GM08714 (cell line): Measurements from ENCODE around the gene LTBP1.
"Not testable (repeated sequence)": the region's sequence is repeated elsewhere in the genome, so short reads cannot be mapped to it uniquely, and the experiment has no call there.

Experiments used
- H3K4me3 ChIP-seq: fragments of 200-500 bp; sonication (Bioruptor generic); 2 replicates; pipeline ENCODE4 v1.5.1; 2014; ENCODE audit warnings: mild to moderate bottlenecking, low read length, inconsistent platforms
- ZNF274 ChIP-seq: IDR thresholded peaks from 2 replicates; pipeline ENCODE4 v1.6.1; 2012; ENCODE audit warnings: mild to moderate bottlenecking, low read depth, low read length

Gene LTBP1

DNA sequence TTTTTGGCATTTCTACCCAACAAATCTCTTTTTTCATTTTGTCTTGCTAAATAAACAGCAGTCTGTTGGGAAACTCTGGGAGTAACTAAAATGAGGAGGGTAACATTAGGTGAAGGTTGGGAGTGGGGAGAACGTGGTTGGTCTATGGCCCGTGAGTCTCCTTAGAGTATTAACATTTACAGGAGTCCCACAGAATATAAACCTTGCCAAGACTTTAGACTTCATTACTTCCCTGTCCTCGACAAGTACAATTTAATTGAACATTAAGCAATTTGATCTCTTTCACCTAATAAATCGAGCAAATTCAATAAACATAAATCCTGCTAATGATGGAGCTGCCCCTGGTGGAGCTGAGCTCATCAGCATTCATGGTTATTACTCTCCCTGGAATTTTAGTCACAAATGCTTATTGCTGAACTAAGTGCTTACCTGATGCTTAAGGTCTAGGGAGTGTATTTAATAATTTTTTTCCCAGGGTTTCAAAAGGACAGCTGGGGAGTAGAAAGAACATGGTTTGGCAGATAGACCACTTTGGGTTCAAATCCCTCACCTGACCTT lies 434.6 kb downstream of the LTBP1 start:
- no peak for TF ChIP-seq ZNF274
- no peak overlapping the region for H3K4me3 ChIP-seq

DNA sequence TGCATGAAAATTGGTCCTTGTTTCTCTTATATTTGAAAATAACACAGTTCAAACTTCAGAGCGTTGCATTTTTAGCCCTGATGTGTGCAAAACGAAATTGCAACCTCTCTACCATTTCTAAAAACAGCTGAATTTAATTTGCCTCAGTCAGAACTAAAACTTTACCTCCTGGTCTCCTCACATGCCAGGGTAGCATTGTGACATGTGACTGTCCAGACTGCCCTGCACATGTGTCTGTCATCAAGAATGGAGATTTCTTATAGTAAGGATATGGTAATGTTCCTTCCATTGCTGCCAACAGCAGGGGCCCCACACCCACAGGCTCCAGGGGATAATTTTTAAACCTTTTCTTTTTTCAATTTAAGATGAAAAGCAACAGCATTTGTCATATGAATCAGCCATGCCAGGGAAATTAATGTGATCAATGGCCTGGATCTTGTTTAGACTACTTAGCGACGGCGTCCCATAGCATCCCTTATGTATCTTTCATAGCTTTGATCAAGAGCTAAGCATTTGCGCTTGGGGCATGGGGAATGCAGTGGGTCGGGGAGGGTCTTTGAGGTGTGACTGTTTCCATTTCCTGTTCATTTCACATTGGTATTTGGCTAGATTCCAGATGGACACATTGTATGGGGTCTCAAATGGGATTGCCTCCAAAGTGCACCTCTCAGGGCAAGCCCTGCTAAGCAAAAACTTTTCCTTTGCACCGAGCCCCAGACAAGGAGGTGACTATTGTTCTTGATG lies 437.3 kb downstream of the LTBP1 start:
- H3K4me3 ChIP-seq: no peak overlapping the region
- no peak for TF ChIP-seq ZNF274

DNA sequence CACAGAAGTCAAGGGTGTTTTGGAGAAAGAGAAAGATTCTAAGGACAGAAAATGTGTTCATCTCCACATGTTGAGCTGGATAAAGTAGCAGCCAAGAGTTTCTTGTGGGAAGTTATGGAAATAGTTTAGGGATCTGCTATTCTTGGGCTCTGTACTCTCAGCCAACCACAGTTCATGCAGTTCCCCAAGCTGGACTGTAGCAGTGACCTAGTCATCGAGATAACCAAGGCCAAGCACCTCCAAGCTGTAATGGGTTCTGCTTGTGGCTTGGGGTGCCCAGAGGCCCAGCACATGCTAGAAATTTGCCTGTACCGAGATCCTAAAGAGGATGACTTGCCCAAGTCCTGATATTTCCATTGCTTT lies 437.8 kb downstream of the LTBP1 start:
- no peak for TF ChIP-seq ZNF274
- no peak overlapping the region for H3K4me3 ChIP-seq

DNA sequence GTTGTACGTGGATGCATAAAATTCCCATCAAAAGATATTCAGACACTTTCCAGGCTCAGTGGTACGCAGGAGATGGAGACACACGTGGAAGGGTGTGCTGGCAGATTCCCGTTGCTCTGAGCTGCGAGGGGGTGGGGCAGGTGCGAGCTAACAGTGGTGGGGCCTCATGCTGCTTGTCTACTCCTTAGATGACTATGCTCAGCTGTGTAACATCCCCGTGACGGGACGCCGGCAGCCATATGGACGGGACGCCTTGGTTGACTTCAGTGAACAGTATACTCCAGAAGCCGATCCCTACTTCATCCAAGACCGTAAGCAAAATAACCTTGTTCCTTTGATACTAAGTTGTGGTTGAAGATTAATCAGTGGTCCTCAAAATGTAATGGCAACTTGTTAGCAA lies 442.2 kb downstream of the LTBP1 start:
- H3K4me3 ChIP-seq: no peak overlapping the region
- TF ChIP-seq ZNF274: no peak

DNA sequence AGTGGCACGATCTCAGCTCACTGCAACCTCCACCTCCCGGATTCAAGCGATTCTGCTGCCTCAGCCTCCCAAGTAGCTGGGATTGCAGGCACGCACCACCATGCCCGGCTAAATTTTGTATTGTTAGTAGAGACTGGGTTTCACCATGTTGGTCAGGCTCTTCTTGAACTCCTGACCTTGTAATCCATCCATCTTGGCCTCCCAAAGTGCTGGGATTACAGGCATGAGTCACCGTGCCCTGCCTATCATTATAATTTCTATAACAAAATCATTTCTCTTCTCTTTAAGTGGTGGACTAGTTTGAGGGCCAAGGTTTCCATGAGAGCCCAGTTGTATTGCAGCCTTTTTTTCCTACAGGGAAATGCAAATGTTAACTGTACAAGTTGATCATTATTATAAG lies 442.9 kb downstream of the LTBP1 start:
- not testable (repeated sequence) for H3K4me3 ChIP-seq

DNA sequence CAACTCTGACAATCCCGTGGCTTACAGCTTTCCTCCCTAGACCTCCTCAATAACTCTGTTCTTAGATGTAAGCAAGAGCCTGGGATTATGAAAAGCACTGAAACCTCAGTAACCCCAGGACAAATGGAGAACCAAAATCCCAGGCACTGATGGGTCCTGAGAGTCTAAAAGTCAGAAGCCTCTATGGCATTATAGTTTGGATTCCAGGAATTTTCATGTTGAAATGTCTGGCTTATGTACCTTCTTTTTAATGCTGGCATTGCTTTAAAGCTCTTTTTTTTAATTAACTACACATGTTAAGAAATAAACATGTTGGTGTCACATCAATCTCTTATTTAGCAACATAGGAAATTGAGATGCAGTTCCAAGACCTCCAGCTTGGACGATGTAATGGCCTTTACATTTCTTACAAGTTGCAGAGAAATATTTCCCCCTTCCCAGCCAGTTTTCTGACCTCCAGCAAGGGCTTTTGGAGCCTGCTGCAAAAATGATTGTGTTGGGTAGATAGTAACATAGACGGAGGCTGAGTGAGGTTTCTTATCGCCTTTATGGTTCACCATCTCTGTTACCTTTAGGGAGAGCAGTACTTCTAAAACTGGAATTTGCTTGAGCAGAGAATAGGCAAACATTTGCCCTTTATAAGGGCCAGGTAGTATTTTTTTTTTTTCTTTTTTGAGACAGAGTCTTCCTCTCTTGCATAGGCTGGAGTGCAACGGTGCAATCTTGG lies 444.9 kb downstream of the LTBP1 start:
- H3K4me3 ChIP-seq: no peak overlapping the region
- TF ChIP-seq ZNF274: no peak

DNA sequence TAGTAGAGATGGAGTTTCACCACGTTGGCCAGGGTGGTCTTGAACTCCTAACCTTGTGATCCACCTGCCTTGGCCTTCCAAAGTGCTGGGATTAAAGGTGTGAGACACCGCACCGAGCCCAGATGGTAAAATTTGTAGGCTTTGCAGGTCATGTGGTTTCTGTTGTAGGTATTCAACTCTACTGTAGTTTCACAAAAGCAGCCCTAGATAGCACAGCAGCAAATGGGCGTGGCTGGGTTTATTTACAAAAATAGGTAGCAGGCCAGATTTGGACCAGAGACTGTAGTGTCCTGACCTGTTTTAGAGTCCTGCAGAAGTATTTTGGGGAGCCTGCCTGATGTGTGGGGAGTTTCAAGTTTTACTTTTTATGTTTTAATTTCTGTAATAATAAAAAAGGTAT lies 445.6 kb downstream of the LTBP1 start:
- TF ChIP-seq ZNF274: no peak

DNA sequence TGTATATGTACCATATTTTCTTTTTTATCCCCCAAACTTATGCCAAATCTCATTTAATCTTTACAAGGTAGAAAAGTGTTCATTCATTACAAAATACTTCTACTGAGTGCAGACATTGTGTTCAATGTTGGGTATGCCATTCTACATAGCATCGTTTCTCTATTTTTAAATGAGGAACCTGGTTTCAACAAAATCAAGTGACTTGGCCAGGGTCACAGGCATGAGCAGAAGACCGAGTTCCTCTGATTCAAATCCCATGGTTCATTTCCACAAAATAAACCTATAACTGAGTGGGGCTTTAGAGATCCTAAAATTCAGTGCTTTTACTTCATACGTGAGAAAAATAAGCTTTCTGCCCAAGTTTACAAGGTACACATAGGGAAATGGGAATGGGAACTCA lies 448.3 kb downstream of the LTBP1 start:
- TF ChIP-seq ZNF274: no peak
- H3K4me3 ChIP-seq: no peak overlapping the region

More for the DNA sequence above, 445.6 kb downstream of the LTBP1 start:
- no peak overlapping the region for H3K4me3 ChIP-seq

DNA sequence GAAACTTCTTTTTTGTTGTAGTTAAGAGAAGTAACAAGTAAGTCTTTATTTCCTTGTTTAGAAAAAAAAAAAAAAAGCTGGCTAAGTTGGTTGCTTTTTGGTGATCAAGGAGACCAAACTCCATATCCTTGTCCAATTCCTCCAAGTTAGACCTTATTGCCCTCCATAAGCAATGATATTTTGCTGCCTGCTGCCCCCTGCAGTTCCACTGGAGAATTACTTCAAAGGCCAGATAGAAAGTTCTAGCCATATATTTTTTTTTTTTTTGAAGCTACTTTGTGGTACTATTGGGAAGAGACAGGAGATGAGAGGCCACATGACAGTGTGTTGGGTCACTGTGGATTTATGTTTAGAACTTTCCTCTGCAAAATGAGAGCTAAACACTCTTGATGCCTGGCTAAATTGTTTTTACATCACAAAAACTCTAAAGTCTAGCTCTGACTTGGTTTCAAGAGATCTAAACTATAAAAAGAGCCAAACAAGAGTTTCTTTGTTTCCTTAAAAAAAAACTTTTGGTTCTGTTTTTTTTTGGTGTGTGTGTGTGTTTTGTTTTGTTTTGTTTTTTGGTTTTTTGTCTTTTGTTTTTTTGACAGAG lies 449.0 kb downstream of the LTBP1 start:
- H3K4me3 ChIP-seq: no peak overlapping the region
- TF ChIP-seq ZNF274: no peak

DNA sequence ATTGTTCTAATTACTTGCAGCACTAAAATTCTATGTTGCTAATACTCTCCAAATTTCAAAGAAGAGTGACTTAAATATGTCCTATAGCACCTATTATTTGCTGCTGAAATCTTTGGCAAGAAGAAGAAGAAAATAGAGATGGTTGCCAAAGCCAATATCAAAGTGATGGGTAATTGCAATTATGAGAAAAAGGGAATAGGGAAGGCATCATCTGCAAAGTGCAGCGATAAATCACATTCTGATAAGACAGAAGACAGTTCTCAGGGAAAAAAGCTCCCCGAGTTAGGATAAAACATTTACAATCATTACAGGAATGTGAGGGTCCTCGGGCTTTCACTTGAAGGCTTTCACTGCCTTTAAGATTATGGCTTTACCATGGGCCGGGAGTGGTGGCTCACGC lies 457.6 kb downstream of the LTBP1 start:
- H3K4me3 ChIP-seq: no peak overlapping the region
- TF ChIP-seq ZNF274: no peak

DNA sequence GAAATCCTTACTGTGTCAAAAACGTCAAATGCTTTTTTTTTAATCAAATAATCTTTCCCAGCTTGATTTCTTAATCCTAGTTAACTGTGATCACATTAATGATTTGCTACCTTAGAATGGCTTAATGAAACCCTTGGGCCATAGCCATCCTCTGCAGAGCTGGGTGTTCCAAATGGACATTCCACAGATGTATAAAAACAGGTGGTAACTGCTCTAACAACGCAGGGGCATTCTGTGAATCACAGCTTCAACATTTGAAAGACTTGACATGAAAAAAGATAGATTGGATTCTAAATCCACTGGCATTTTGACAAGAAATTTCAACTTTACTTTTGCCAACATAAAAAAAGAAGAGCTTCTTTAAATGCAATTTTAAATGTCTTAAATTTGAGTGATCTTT lies 459.9 kb downstream of the LTBP1 start:
- no peak for TF ChIP-seq ZNF274

DNA sequence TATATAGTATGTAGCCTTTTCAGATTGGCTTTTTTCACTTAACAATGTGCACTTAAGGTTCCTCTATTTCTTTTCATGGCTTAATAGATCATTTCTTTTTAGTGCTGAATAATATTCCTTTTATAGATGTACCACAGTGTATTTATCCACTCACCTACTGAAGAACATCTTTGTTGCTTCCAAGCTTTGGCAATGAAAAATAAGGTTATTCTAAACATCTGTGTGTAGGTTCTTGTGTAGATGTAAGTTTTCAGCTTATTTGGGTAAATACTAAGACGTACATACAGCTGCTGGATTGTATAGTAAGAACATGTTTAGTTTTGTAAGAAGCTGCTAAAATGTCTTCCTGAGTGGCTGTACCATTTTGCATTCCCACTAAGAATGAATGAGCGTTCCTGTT lies 461.4 kb downstream of the LTBP1 start:
- no peak for TF ChIP-seq ZNF274
- H3K4me3 ChIP-seq: no peak overlapping the region

More for the DNA sequence above, 459.9 kb downstream of the LTBP1 start:
- H3K4me3 ChIP-seq: no peak overlapping the region

DNA sequence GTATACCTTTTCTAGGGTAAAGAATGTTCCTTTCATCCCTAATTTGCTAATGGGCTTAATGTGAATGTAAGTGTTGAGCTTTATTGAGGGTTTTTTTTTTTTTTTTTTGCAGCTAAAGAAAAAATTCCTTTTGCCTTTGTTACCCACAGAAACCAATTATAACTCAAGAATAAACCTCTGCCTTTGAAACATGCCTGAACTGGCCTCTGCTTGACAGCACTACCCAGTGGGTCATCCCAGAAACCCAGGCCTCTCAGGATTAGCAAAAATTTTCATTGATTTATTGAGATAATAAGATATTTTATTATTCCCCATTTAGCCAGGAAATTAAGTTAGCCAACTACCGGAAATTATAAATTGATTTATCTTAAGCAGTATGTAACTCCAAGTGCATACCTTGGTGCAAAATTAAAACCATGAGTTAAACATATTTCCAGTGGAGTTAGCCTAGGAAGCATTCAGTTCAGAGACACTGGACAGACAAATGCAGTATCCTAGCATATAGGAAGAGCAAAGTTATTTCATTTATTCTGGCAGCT lies 462.7 kb downstream of the LTBP1 start:
- no peak for TF ChIP-seq ZNF274
- no peak overlapping the region for H3K4me3 ChIP-seq

DNA sequence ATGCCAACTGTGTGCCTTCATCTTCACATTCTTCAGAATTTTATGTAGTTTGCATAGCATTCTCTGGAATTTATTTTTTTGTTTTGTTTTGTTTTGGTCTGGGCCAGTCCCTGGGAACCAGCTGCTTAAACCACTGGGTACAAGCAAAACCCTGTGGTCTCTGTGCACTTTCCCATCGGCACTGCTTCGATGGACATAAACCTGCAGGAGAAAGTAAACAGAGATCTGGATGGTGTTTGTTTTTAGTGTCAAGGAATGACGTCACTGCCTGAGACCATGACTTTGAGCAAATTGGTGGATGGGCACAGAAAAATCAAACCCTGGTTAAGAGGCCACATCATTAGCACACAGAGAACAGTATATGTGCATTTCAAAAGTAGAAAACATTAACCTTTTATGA lies 465.0 kb downstream of the LTBP1 start:
- TF ChIP-seq ZNF274: no peak
- H3K4me3 ChIP-seq: no peak overlapping the region

DNA sequence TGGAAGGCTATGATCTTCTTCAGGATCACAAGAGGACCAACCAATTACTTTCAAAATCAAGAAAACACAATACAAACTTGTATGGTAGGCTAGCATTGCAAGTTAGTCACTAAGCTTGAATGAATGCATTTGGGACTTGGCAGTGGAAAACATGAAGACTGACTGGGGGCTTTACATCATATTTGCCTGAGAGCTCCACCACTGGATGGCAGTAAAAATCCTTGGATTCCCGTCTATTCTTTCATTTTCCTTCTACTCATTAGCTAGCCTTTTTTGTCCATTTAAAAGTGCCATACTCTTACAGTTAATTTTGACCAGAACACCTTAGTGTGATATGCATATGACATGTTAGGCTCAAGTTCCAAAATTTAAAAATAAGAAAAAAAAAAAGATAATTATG lies 466.2 kb downstream of the LTBP1 start:
- TF ChIP-seq ZNF274: no peak
- H3K4me3 ChIP-seq: no peak overlapping the region
